ENCODE data around the gene SMIM23.

Gene SMIM23

DNA sequence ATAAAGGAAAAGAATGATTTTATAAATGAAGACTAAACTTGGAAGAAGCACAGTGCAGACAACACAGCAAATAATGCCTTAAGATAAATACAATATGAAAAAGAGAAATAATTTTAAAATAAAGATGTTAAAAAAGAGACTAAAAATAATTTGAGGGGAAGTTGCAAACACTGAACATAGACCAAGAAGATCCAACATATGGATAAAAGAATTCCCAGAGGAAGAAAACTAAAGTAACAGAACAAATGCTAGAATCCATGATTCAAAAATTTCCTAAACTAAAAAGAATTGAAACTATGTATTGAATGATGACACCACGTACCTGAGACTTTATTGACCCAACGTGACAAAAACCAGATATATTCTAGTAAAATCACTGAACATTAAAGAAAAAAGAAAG, 18.7 kb upstream of the SMIM23 start:
- Histone ChIP-seq H3K9me3 (replicated peaks; ENCODE audit: insufficient read depth, low read length) (no peaks in the 10 kb centered on the region), H3F3A (ENCODE audit: insufficient read depth, low read length) (no peaks in the 10 kb centered on the region), H4K20me1 (ENCODE audit: insufficient read depth, low read length) (no peaks in the 10 kb centered on the region), H3K27ac (ENCODE audit: low read length) (no peak overlapping the region), H3K79me2 (ENCODE audit: low read length) (no peaks in the 10 kb centered on the region), H3K4me2 (ENCODE audit: low read depth, low read length) (no peak overlapping the region), H3K4me3 (ENCODE audit: low read length) (no peak overlapping the region), H2AFZ (ENCODE audit: low read length) (no peak overlapping the region), H3K27me3 (replicated peaks; ENCODE audit: insufficient read depth, low read length) (no peaks in the 10 kb centered on the region), H3K4me1 (ENCODE audit: low read length) (no peaks in the 10 kb centered on the region), H3K36me3 (replicated peaks; ENCODE audit: insufficient read depth, low read length) (no peaks in the 10 kb centered on the region), H3K9me2 (replicated peaks; ENCODE audit: insufficient read depth, low read length) (no peaks in the 10 kb centered on the region), H3K9ac (ENCODE audit: low read length) (no peak overlapping the region)
- TF ChIP-seq, protein P1, sequence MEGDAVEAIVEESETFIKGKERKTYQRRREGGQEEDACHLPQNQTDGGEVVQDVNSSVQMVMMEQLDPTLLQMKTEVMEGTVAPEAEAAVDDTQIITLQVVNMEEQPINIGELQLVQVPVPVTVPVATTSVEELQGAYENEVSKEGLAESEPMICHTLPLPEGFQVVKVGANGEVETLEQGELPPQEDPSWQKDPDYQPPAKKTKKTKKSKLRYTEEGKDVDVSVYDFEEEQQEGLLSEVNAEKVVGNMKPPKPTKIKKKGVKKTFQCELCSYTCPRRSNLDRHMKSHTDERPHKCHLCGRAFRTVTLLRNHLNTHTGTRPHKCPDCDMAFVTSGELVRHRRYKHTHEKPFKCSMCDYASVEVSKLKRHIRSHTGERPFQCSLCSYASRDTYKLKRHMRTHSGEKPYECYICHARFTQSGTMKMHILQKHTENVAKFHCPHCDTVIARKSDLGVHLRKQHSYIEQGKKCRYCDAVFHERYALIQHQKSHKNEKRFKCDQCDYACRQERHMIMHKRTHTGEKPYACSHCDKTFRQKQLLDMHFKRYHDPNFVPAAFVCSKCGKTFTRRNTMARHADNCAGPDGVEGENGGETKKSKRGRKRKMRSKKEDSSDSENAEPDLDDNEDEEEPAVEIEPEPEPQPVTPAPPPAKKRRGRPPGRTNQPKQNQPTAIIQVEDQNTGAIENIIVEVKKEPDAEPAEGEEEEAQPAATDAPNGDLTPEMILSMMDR (IDR thresholded peaks at IDR 0.05; ENCODE audit: low read length): no peak
- TF ChIP-seq EZH2 (optimal IDR thresholded peaks at IDR 0.05; ENCODE audit: low read depth, low read length) (no peak), EZH2phosphoT487 (IDR thresholded peaks at IDR 0.05; ENCODE audit: low read length) (no peak)
- no peak for DNase-seq

- Histone ChIP-seq H3K9me2 (replicated peaks; ENCODE audit: insufficient read depth, low read length) (no peaks in the 10 kb centered on the region), H3K4me1 (ENCODE audit: low read length) (no peaks in the 10 kb centered on the region), H3K27ac (ENCODE audit: low read length) (no peak overlapping the region), H3K4me3 (ENCODE audit: low read length) (no peak overlapping the region), H3K36me3 (replicated peaks; ENCODE audit: insufficient read depth, low read length) (no peaks in the 10 kb centered on the region), H3F3A (ENCODE audit: insufficient read depth, low read length) (no peaks in the 10 kb centered on the region), H3K27me3 (replicated peaks; ENCODE audit: insufficient read depth, low read length) (no peaks in the 10 kb centered on the region), H3K79me2 (ENCODE audit: low read length) (no peaks in the 10 kb centered on the region), H4K20me1 (ENCODE audit: insufficient read depth, low read length) (no peaks in the 10 kb centered on the region), H3K9me3 (replicated peaks; ENCODE audit: insufficient read depth, low read length) (no peaks in the 10 kb centered on the region), H3K4me2 (ENCODE audit: low read depth, low read length) (no peak overlapping the region), H2AFZ (ENCODE audit: low read length) (no peak overlapping the region), H3K9ac (ENCODE audit: low read length) (no peak overlapping the region)
- no peak for DNase-seq
- TF ChIP-seq EZH2phosphoT487 (IDR thresholded peaks at IDR 0.05; ENCODE audit: low read length) (no peak), EZH2 (optimal IDR thresholded peaks at IDR 0.05; ENCODE audit: low read depth, low read length) (no peak)
- TF ChIP-seq, protein P1 (IDR thresholded peaks at IDR 0.05; ENCODE audit: low read length): no peak
These were observed 15.5 kb upstream of the SMIM23 start for GRCh38 chr5:171770153-171770552.

DNA sequence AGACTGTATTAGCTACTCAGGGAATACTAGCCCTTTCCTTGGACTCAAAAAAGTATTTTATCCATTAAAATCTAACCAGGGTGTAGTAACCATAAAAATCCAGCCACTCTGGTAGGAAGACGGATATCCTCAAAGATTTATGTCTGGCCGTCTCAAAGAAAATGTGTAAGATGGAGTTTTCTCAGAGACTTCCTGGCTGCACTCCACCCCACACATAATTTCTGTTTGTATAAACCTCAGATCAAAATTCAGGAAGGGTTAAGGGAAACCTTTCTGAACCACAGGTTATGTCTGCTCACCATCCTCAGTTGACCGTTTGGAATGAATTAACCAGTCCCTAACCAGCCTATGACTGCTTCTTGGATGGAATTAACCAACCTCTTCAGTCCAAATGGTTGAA, 13.8 kb upstream of the SMIM23 start:
- Histone ChIP-seq H3K27me3 (replicated peaks; ENCODE audit: insufficient read depth, low read length) (no peaks in the 10 kb centered on the region), H3K4me3 (ENCODE audit: low read length) (no peak overlapping the region), H3K9me3 (replicated peaks; ENCODE audit: insufficient read depth, low read length) (no peaks in the 10 kb centered on the region), H2AFZ (ENCODE audit: low read length) (no peak overlapping the region), H3K36me3 (replicated peaks; ENCODE audit: insufficient read depth, low read length) (no peaks in the 10 kb centered on the region), H3K79me2 (ENCODE audit: low read length) (no peaks in the 10 kb centered on the region), H3F3A (ENCODE audit: insufficient read depth, low read length) (no peaks in the 10 kb centered on the region), H3K4me2 (ENCODE audit: low read depth, low read length) (no peak overlapping the region), H4K20me1 (ENCODE audit: insufficient read depth, low read length) (no peaks in the 10 kb centered on the region), H3K4me1 (ENCODE audit: low read length) (no peaks in the 10 kb centered on the region), H3K9ac (ENCODE audit: low read length) (no peak overlapping the region), H3K9me2 (replicated peaks; ENCODE audit: insufficient read depth, low read length) (no peaks in the 10 kb centered on the region), H3K27ac (ENCODE audit: low read length) (no peak overlapping the region)
- no peak for DNase-seq
- TF ChIP-seq EZH2phosphoT487 (IDR thresholded peaks at IDR 0.05; ENCODE audit: low read length): no peak
- TF ChIP-seq, protein P1 (IDR thresholded peaks at IDR 0.05; ENCODE audit: low read length): no peak
- TF ChIP-seq EZH2 (optimal IDR thresholded peaks at IDR 0.05; ENCODE audit: low read depth, low read length): no peak
